Peyer's patch (tissue), 4 donors: ENCODE results near the gene DISP3. TPM values are rescaled to one million over a fixed set of nuclear protein-coding genes. Genes with fewer than 3 reads are reported as not detected.

Experiments used
- DNase-seq, 3 donors: peaks; one replicate each; pipeline ENCODE4 v3.0.0-alpha.2; 2017 to 2019
- H3K27ac ChIP-seq, 4 donors: fragments of 200-600 bp; sonication (generic); one replicate each; pipeline ENCODE4 v1.5.1; 2016 to 2019
- H3K27me3 ChIP-seq, 2 donors: fragments of 200-600 bp; sonication (generic); one replicate each; pipeline ENCODE4 v1.5.1; 2019
- H3K36me3 ChIP-seq, 3 donors: fragments of 200-600 bp; sonication (generic); one replicate each; pipeline ENCODE4 v1.5.1; 2016 to 2019
- H3K4me1 ChIP-seq, 4 donors: fragments of 200-600 bp; sonication (generic); one replicate each; pipeline ENCODE4 v1.5.1; 2016 to 2019
- H3K4me3 ChIP-seq, 4 donors: fragments of 200-600 bp; sonication (generic); 1 replicate in 3 of 4; 2 replicates in 1 of 4; pipeline ENCODE4 v1.5.1; 2016 to 2019; ENCODE audit warnings: mild to moderate bottlenecking in 1 of 4
- H3K9me3 ChIP-seq, 4 donors: fragments of 200-600 bp; sonication (generic); one replicate each; pipeline ENCODE4 v1.5.1; 2016 to 2019; ENCODE audit warnings: mild to moderate bottlenecking in 1 of 4
- CTCF ChIP-seq, 6 experiments: fragments of 450-650 bp in 4 of 6; fragments of 200-600 bp in 2 of 6; sonication (generic) in 1 of 6; IDR thresholded peaks; one replicate each; pipeline ENCODE4 v1.5.1; 2017 to 2019; ENCODE audit warnings: antibody characterized with exemption in 6 of 6, mild to moderate bottlenecking in 3 of 6, moderate library complexity in 1 of 6
- POLR2A ChIP-seq, 2 donors: fragments of 450-650 bp; IDR thresholded peaks; one replicate each; pipeline ENCODE4 v1.5.1; 2017; ENCODE audit warnings: antibody characterized with exemption in 2 of 2, mild to moderate bottlenecking in 2 of 2, moderate library complexity in 2 of 2
- total RNA-seq, 4 donors: library from RNA; depleted of rRNA; stranded (reverse); fragments of >200 nt; gene quantifications; one replicate each; pipeline ENCODE4 v1.1.0, GENCODE V29; 2016

Gene DISP3
- total RNA-seq, 4 donors from 2014 or later = 0.54 to 2.4 (median 1.8) TPM; not detected in 1

DNA sequence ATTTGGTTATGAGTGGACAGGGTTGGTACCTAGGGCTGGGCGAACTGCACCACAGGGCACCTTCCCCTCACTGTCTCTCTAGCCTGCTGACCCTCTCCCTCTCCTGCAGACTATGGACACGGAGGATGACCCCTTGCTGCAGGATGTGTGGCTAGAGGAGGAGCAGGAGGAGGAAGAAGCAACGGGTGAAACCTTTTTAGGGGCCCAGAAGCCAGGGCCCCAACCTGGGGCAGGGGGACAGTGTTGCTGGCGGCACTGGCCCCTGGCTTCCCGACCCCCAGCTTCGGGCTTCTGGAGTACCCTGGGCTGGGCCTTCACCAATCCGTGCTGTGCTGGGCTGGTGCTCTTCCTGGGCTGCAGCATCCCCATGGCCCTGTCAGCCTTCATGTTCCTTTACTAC is 21.9 kb downstream of the DISP3 start:
- no peak overlapping the region for H3K27ac ChIP-seq
- H3K9me3 ChIP-seq = peaks cover 0 to 22% (median 3%) of the 10 kb centered on the region in 4 donors
- no peaks in the 10 kb centered on the region for H3K36me3 ChIP-seq
- no peak for DNase-seq
- TF ChIP-seq CTCF (IDR thresholded peaks at IDR 0.05) (no peak), POLR2A (IDR thresholded peaks at IDR 0.05) (no peak)
- no peaks in the 10 kb centered on the region for H3K4me1 ChIP-seq
- no peak overlapping the region for H3K4me3 ChIP-seq
- no peaks in the 10 kb centered on the region for H3K27me3 ChIP-seq

- no peak overlapping the region for H3K27ac ChIP-seq
- H3K4me3 ChIP-seq = no peak overlapping the region
- no peaks in the 10 kb centered on the region for H3K27me3 ChIP-seq
- H3K9me3 ChIP-seq = peaks cover 0 to 28% (median 3%) of the 10 kb centered on the region in 4 donors
- TF ChIP-seq POLR2A (IDR thresholded peaks at IDR 0.05) = no peak
- DNase-seq = no peak
- no peaks in the 10 kb centered on the region for H3K36me3 ChIP-seq
- H3K4me1 ChIP-seq = no peaks in the 10 kb centered on the region
These were observed 22.5 kb downstream of the DISP3 start for GRCh38 chr1:11501491-11501897.

- DNase-seq = no peak
- Histone ChIP-seq H3K4me3 (no peak overlapping the region), H3K4me1 (no peaks in the 10 kb centered on the region), H3K36me3 (no peaks in the 10 kb centered on the region), H3K27ac (no peak overlapping the region), H3K27me3 (no peaks in the 10 kb centered on the region), H3K9me3 (peaks cover 0 to 33% (median 4%) of the 10 kb centered on the region in 4 donors)
- TF ChIP-seq CTCF (IDR thresholded peaks at IDR 0.05) = no peak
- TF ChIP-seq POLR2A (IDR thresholded peaks at IDR 0.05) = no peak
These were observed 23.0 kb downstream of the DISP3 start for GRCh38 chr1:11501906-11502485.

GRCh38 chr1:11502516-11502915 is 23.6 kb downstream of the DISP3 start:
- peaks cover 0 to 37% (median 5%) of the 10 kb centered on the region in 4 donors for H3K9me3 ChIP-seq
- H3K27ac ChIP-seq = no peak overlapping the region
- no peak for DNase-seq

DNA sequence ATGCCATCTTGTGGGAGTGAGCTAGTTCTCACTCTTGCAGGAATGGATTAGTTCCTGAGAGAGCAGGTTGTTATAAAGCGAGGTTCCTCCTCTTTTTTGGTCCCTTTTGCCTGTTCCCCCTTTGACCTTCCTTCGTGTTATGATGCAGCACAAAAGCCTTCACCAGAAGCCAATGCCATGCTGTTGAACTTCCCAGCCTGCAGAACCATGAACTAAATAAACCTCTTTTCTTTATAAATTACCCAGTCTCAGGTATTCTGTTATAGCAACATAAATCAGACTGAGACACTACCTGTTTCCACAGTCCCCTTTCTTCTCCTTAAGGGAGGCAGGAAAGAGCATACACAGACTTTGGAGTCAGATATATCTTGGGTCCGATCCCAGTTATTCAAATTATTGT is 25.6 kb downstream of the DISP3 start:
- H3K27ac ChIP-seq = no peak overlapping the region
- no peak overlapping the region for H3K4me3 ChIP-seq
- peaks cover 0 to 37% (median 5%) of the 10 kb centered on the region in 4 donors for H3K9me3 ChIP-seq
- DNase-seq = no peak
- TF ChIP-seq POLR2A (IDR thresholded peaks at IDR 0.05) (no peak), CTCF (IDR thresholded peaks at IDR 0.05) (no peak)
- H3K36me3 ChIP-seq = no peaks in the 10 kb centered on the region
- H3K4me1 ChIP-seq = no peaks in the 10 kb centered on the region
- H3K27me3 ChIP-seq = no peaks in the 10 kb centered on the region

More at GRCh38 chr1:11502516-11502915, 23.6 kb downstream of the DISP3 start:
- no peak for TF ChIP-seq POLR2A (IDR thresholded peaks at IDR 0.05)
- no peak for TF ChIP-seq CTCF (IDR thresholded peaks at IDR 0.05)
- Histone ChIP-seq H3K27me3 (no peaks in the 10 kb centered on the region), H3K36me3 (no peaks in the 10 kb centered on the region), H3K4me3 (no peak overlapping the region), H3K4me1 (no peaks in the 10 kb centered on the region)

DNA sequence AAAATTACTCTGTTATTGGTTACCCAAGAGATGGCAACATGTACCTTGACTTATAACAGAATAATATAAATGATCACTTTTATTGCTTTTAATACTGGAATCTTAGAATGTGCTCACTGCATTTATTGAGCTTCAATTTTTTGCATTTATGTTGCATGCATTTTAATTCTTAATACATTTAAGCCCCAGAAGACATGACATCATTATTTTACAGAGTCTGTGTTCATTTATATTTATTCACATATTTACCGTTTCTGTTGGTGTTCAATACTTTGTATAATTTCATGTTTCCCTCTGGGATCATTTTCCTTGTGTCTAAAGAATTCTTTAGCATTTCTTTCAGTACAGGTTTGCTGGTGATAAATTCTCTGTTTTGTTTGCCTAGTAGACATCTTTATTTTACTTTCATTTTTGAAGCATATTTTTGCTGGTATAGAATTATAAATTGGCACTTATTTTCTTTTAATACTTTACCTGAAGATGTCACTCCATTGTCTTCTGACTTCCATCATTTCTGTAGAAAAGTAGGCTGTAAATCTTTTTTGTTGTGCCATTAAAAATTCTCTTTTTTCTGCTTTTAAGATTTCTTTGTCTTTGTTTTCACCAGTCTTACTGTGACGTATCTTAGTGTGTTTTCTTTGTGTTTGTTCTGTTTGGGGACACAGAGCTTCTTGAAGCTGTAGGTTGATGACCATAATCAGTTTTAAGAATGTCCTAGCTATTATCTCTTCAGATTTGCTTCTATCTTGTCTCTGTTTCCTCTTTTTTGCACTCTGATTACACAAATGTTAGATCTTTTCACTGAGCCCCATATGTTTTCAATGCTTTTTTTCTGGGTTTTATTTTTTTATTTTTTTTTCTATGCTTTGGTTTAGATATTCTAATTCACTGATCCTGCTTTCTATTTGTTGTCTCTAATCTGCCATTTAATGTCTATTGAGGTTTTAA is 26.9 kb downstream of the DISP3 start:
- DNase-seq = no peak
- Histone ChIP-seq H3K27me3 (no peaks in the 10 kb centered on the region), H3K9me3 (peaks cover 0 to 37% (median 5%) of the 10 kb centered on the region in 4 donors), H3K4me3 (no peak overlapping the region), H3K36me3 (no peaks in the 10 kb centered on the region), H3K27ac (no peak overlapping the region), H3K4me1 (no peaks in the 10 kb centered on the region)
- TF ChIP-seq CTCF (IDR thresholded peaks at IDR 0.05) (no peak), POLR2A (IDR thresholded peaks at IDR 0.05) (no peak)
